NCI-H1694 (cell line): ENCODE results near the gene GNB4.
A peak's percentile ranks its signal among the peaks of the same experiment; 100 is the strongest.

Source experiments
- DNase-seq: peaks from one replicate; lab custom pipeline; 2025; lab: John Stamatoyannopoulos, UW

Gene GNB4

GRCh38 chr3:179355996-179356395 is 95.3 kb downstream of the GNB4 start:
- DNase-seq: no peak

- DNase-seq: no peak
These were observed 102.8 kb downstream of the GNB4 start for GRCh38 chr3:179348325-179349013.

- peak; percentile 95 for DNase-seq
These were observed 103.7 kb downstream of the GNB4 start, which contains the start of gene MFN1 for GRCh38 chr3:179347345-179348194. MFN1 (plus strand) TSS chr3:179347709; CDS start chr3:179348852, 1,143 bp downstream.
